ENCODE measurements around the gene MRAP. TPM values are rescaled to one million over a fixed set of nuclear protein-coding genes. Genes with fewer than 3 reads are reported as not detected.
A peak's percentile ranks its signal among the peaks of the same experiment; 100 is the strongest.

MRAP gene
- total and polyA plus RNA-seq, 9 of the 15 experiments (the other 6 are each of a cell fraction or from before 2014, with no cell fraction given) = 0.63 to 2.3 TPM; not detected in 7

DNA sequence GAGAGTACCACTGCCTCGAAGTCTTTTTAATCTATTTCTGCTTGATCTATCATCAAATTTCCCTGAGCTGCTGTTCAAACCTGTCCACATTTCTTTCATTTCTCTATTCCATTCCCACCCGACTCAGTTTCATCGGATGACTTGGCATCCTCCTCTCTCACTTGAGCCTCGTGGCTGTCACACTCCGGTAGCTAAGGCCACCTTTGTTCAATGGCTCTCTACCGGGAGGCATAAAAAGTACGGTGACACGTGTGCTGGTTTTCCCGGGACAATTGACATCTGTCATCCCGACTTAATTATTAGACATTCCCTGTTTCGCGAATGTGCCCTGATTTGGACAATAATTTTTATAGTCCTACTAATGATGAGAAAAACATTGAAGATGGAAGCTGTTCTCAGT, 42.4 kb upstream of the MRAP start (continued):
- TF ChIP-seq, protein P1, sequence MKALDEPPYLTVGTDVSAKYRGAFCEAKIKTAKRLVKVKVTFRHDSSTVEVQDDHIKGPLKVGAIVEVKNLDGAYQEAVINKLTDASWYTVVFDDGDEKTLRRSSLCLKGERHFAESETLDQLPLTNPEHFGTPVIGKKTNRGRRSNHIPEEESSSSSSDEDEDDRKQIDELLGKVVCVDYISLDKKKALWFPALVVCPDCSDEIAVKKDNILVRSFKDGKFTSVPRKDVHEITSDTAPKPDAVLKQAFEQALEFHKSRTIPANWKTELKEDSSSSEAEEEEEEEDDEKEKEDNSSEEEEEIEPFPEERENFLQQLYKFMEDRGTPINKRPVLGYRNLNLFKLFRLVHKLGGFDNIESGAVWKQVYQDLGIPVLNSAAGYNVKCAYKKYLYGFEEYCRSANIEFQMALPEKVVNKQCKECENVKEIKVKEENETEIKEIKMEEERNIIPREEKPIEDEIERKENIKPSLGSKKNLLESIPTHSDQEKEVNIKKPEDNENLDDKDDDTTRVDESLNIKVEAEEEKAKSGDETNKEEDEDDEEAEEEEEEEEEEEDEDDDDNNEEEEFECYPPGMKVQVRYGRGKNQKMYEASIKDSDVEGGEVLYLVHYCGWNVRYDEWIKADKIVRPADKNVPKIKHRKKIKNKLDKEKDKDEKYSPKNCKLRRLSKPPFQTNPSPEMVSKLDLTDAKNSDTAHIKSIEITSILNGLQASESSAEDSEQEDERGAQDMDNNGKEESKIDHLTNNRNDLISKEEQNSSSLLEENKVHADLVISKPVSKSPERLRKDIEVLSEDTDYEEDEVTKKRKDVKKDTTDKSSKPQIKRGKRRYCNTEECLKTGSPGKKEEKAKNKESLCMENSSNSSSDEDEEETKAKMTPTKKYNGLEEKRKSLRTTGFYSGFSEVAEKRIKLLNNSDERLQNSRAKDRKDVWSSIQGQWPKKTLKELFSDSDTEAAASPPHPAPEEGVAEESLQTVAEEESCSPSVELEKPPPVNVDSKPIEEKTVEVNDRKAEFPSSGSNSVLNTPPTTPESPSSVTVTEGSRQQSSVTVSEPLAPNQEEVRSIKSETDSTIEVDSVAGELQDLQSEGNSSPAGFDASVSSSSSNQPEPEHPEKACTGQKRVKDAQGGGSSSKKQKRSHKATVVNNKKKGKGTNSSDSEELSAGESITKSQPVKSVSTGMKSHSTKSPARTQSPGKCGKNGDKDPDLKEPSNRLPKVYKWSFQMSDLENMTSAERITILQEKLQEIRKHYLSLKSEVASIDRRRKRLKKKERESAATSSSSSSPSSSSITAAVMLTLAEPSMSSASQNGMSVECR (CRISPR knock-in tag; IDR thresholded peaks at IDR 0.05) = no peak
- TF ChIP-seq ZC3H11A (IDR thresholded peaks at IDR 0.05; ENCODE audit: low read depth, low read length) = no peak

DNA sequence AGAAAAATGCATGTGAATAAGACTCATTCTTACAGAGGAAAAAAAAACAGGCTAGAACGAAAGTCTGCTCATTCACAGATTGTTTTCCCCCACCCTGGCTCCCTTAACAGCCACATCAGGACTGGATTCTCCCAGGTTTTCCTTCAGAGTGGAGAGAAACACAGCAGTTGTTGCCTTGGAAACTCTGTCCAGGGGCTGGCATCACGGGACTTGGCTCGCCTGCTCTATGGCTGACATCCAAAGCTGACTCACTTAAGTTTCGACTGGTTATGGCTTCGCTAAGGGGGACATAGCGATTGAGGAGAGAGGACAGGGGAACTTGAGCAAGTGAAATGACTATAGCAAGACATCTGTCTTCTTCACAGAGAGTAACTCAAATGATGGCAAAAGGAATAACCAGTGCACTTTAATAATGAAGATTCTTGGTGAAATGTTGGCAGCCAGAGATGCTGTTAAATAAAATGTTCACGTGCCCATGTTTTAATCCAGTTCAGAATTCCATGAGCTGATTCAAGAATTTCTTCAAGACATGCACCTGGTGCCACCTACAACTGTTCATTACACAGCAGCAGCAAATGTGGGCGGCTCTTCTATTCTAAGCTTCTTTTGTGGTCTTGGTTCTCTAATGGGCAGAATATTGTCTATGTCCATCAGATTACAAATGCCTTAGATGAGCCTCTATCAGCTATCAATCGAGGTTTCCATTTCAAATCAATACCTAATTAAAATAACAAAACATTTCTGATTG, 41.6 kb upstream of the MRAP start:
- Histone ChIP-seq H3K27ac (ENCODE audit: extremely low read depth, low read depth, low read length) (no peak overlapping the region), H3K4me2 (ENCODE audit: insufficient read depth, low read length) (no peak overlapping the region), H3K9ac (ENCODE audit: insufficient read depth in 1 of 2, low read depth in 2 of 2, low read length in 2 of 2) (no peak overlapping the region), H2AFZ (ENCODE audit: low read depth, low read length) (no peak overlapping the region), H3K9me3 (replicated peaks; ENCODE audit: control insufficient read depth, insufficient read depth, low read depth, low read length) (no peaks in the 10 kb centered on the region), H3K79me2 (ENCODE audit: control insufficient read depth, insufficient read depth, low read length) (no peaks in the 10 kb centered on the region), H3K9me1 (ENCODE audit: control insufficient read depth, insufficient read depth, low read length) (no peaks in the 10 kb centered on the region), H3K36me3 (ENCODE audit: control insufficient read depth, insufficient read depth, low read length) (no peaks in the 10 kb centered on the region), H4K20me1 (replicated peaks; ENCODE audit: control insufficient read depth, insufficient read depth, low read length) (no peaks in the 10 kb centered on the region), H3K27me3 (ENCODE audit: control insufficient read depth in 2 of 2, insufficient read depth in 2 of 2, low read length in 2 of 2) (peaks cover 44 to 48% of the 10 kb centered on the region in 2 experiments), H3K4me3 (no peak overlapping the region), H3K4me1 (replicated peaks in 1 of 2; ENCODE audit: control insufficient read depth in 2 of 2, insufficient read depth in 2 of 2, low read length in 2 of 2) (0 out of 5 replicates have a peak, but pooled peaks cover 0 to 3% of the 10 kb centered on the region in 2 experiments)
- intact Hi-C loops (cut with micrococcal nuclease) = no loop called here
- POLR2A ChIA-PET = interaction anchor here (0.9 to 1.2 kb wide), 3 partner anchors 9 to 515 kb away, joined by 3 to 4 read pairs (median 3); partner anchors contain the start of gene PAXBP1
- BruUV-seq (replicated peaks) = no TSS peak
- no peak for FAIRE-seq
- ATAC-seq = no peak
- in situ Hi-C loops (cut with MboI) = no loop called here
- no peak for DNase-seq (ENCODE audit: extremely low read depth in 1 of 4, low spot score in 3 of 4)
- under 1% methylated on average over 9 of the region's 9 CpGs for WGBS (ENCODE audit: insufficient coverage, low coverage, missing lambda C conversion rate)
- CTCF ChIA-PET (ENCODE audit: low intra/inter-chr PET ratio) = interaction anchor here (1.7 to 1.8 kb wide), 2 partner anchors 471 to 1058 kb away, joined by 8 to 10 read pairs; no protein-coding TSS in a partner anchor
- peak; percentile 29; the same call in 1 of the 2 replicates for TF ChIP-seq RFX1 (IDR thresholded peaks at IDR 0.05)
- TF ChIP-seq, protein P2, sequence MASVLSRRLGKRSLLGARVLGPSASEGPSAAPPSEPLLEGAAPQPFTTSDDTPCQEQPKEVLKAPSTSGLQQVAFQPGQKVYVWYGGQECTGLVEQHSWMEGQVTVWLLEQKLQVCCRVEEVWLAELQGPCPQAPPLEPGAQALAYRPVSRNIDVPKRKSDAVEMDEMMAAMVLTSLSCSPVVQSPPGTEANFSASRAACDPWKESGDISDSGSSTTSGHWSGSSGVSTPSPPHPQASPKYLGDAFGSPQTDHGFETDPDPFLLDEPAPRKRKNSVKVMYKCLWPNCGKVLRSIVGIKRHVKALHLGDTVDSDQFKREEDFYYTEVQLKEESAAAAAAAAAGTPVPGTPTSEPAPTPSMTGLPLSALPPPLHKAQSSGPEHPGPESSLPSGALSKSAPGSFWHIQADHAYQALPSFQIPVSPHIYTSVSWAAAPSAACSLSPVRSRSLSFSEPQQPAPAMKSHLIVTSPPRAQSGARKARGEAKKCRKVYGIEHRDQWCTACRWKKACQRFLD (CRISPR knock-in tag; IDR thresholded peaks at IDR 0.05) = no peak
- no peak for TF ChIP-seq GABPB1 (CRISPR knock-in tag; IDR thresholded peaks at IDR 0.05)
- TF ChIP-seq, protein P3, sequence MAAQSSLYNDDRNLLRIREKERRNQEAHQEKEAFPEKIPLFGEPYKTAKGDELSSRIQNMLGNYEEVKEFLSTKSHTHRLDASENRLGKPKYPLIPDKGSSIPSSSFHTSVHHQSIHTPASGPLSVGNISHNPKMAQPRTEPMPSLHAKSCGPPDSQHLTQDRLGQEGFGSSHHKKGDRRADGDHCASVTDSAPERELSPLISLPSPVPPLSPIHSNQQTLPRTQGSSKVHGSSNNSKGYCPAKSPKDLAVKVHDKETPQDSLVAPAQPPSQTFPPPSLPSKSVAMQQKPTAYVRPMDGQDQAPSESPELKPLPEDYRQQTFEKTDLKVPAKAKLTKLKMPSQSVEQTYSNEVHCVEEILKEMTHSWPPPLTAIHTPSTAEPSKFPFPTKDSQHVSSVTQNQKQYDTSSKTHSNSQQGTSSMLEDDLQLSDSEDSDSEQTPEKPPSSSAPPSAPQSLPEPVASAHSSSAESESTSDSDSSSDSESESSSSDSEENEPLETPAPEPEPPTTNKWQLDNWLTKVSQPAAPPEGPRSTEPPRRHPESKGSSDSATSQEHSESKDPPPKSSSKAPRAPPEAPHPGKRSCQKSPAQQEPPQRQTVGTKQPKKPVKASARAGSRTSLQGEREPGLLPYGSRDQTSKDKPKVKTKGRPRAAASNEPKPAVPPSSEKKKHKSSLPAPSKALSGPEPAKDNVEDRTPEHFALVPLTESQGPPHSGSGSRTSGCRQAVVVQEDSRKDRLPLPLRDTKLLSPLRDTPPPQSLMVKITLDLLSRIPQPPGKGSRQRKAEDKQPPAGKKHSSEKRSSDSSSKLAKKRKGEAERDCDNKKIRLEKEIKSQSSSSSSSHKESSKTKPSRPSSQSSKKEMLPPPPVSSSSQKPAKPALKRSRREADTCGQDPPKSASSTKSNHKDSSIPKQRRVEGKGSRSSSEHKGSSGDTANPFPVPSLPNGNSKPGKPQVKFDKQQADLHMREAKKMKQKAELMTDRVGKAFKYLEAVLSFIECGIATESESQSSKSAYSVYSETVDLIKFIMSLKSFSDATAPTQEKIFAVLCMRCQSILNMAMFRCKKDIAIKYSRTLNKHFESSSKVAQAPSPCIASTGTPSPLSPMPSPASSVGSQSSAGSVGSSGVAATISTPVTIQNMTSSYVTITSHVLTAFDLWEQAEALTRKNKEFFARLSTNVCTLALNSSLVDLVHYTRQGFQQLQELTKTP (IDR thresholded peaks at IDR 0.05; ENCODE audit: low read depth in 1 of 2, partially characterized antibody in 2 of 2) = no peak
- TF ChIP-seq HIVEP1 (CRISPR knock-in tag; IDR thresholded peaks at IDR 0.05) = no peak
- 0 out of 2 replicates have a peak, but pooled peaks have one; percentile 15 for TF ChIP-seq BHLHE40 (IDR thresholded peaks at IDR 0.05; ENCODE audit: low read length)
- no peak for TF ChIP-seq NR3C1 (CRISPR knock-in tag; IDR thresholded peaks at IDR 0.05)

Measured in K562 (cell line).